HEK293 (cell line): ENCODE data around the gene RNF151.
"Not testable (repeated sequence)": the region's sequence is repeated elsewhere in the genome, so short reads cannot be mapped to it uniquely, and the experiment has no call there.

ENCODE experiments used
- CTCF ChIA-PET: fragments of 350-600 bp; formaldehyde crosslinking; extraction: SDS; loops from one replicate; lab custom pipeline; 2021; ENCODE audit warnings: antibody characterized with exemption; lab: Yijun Ruan, JAX
- POLR2A ChIA-PET: fragments of 300-600 bp; formaldehyde crosslinking; extraction: SDS; loops from one replicate; lab custom pipeline; 2020; ENCODE audit warnings: antibody characterized with exemption, inconsistent platforms; lab: Yijun Ruan, JAX
- H3K27ac ChIP-seq: fragments of 200-500 bp; sonication (Bioruptor generic); 2 replicates; pipeline ENCODE4 v1.5.1; 2014; ENCODE audit warnings: low read depth, low read length, control low read depth, inconsistent platforms; ENCODE audit errors: extremely low read depth
- H3K36me3 ChIP-seq, 2 experiments: fragments of 200-500 bp in 1 of 2; sonication (Bioruptor generic) in 1 of 2; 1 replicate in 1 of 2; 2 replicates in 1 of 2; pipeline ENCODE4 v1.5.1; 2014 to 2017; ENCODE audit warnings: inconsistent platforms in 2 of 2, low read length in 2 of 2; ENCODE audit not compliant: control insufficient read depth in 2 of 2, insufficient read depth in 1 of 2
- H3K4me1 ChIP-seq: fragments of 200-500 bp; sonication (Bioruptor generic); 2 replicates; pipeline ENCODE4 v1.5.1; 2014; ENCODE audit warnings: mild to moderate bottlenecking, low read length, inconsistent platforms; ENCODE audit not compliant: control insufficient read depth, insufficient read depth
- H3K4me3 ChIP-seq: 2 replicates; pipeline ENCODE4 v1.5.1; 2011; ENCODE audit warnings: low read depth, mild to moderate bottlenecking, control low read depth, low read length, moderate library complexity
- H3K9me3 ChIP-seq: fragments of 200-500 bp; sonication (Bioruptor generic); 2 replicates; pipeline ENCODE4 v1.5.1; 2014; ENCODE audit warnings: low read depth, low read length, inconsistent platforms; ENCODE audit not compliant: control insufficient read depth, insufficient read depth
- EGR2 ChIP-seq: fragments of 450-650 bp; formaldehyde crosslinking; IDR thresholded peaks from 2 replicates; pipeline ENCODE4 v1.5.1; 2016; ENCODE audit warnings: low read depth, missing biosample characterization, missing genetic modification characterization
- GFI1B ChIP-seq: fragments of 450-650 bp; formaldehyde crosslinking; IDR thresholded peaks from 2 replicates; pipeline ENCODE4 v1.5.1; 2016; ENCODE audit warnings: missing biosample characterization, missing genetic modification characterization
- GLIS2 ChIP-seq: fragments of 450-650 bp; formaldehyde crosslinking; IDR thresholded peaks from 2 replicates; pipeline ENCODE4 v1.5.1; 2016; ENCODE audit warnings: missing biosample characterization, missing genetic modification characterization
- HOXC10 ChIP-seq: sonication (generic); formaldehyde crosslinking; IDR thresholded peaks from 2 replicates; pipeline ENCODE4 v1.8.1; 2023; ENCODE audit warnings: mild to moderate bottlenecking, missing genetic modification reagents
- RBAK ChIP-seq: fragments of 450-650 bp; formaldehyde crosslinking; IDR thresholded peaks from 2 replicates; pipeline ENCODE4 v1.5.1; 2016; ENCODE audit warnings: missing biosample characterization, missing genetic modification characterization
- SP7 ChIP-seq: fragments of 450-650 bp; formaldehyde crosslinking; IDR thresholded peaks from 2 replicates; pipeline ENCODE4 v1.5.1; 2016; ENCODE audit warnings: missing biosample characterization, missing genetic modification characterization
- ZFP69B ChIP-seq: fragments of 450-650 bp; formaldehyde crosslinking; IDR thresholded peaks from 2 replicates; pipeline ENCODE4 v1.5.1; 2016; ENCODE audit warnings: missing biosample characterization, missing genetic modification characterization
- ZNF132 ChIP-seq: fragments of 450-650 bp; formaldehyde crosslinking; IDR thresholded peaks from 2 replicates; pipeline ENCODE4 v1.5.1; 2017; ENCODE audit warnings: missing biosample characterization, missing genetic modification characterization, borderline replicate concordance
- ZNF140 ChIP-seq: fragments of 450-650 bp; formaldehyde crosslinking; IDR thresholded peaks from 2 replicates; pipeline ENCODE4 v1.5.1; 2016; ENCODE audit warnings: missing biosample characterization, missing genetic modification characterization
- ZNF19 ChIP-seq: fragments of 450-650 bp; formaldehyde crosslinking; IDR thresholded peaks from 2 replicates; pipeline ENCODE4; 2016; ENCODE audit warnings: missing biosample characterization, missing genetic modification characterization, low read depth
- ZNF223 ChIP-seq: fragments of 450-650 bp; formaldehyde crosslinking; IDR thresholded peaks from 2 replicates; pipeline ENCODE4 v1.5.1; 2016; ENCODE audit warnings: missing biosample characterization, missing genetic modification characterization
- ZNF248 ChIP-seq: fragments of 450-650 bp; formaldehyde crosslinking; IDR thresholded peaks from 2 replicates; pipeline ENCODE4 v1.5.1; 2017; ENCODE audit warnings: missing biosample characterization, missing genetic modification characterization
- ZNF354C ChIP-seq: fragments of 450-650 bp; formaldehyde crosslinking; IDR thresholded peaks from 2 replicates; pipeline ENCODE4 v1.5.1; 2016; ENCODE audit warnings: missing biosample characterization, missing genetic modification characterization, low read depth, borderline replicate concordance
- ZNF433 ChIP-seq: fragments of 450-650 bp; formaldehyde crosslinking; IDR thresholded peaks from 2 replicates; pipeline ENCODE4 v1.5.1; 2016; ENCODE audit warnings: missing biosample characterization, missing genetic modification characterization, low read depth
- ZNF514 ChIP-seq: fragments of 450-650 bp; formaldehyde crosslinking; IDR thresholded peaks from 2 replicates; pipeline ENCODE4 v1.5.1; 2016; ENCODE audit warnings: missing biosample characterization, missing genetic modification characterization
- ZNF560 ChIP-seq: fragments of 450-650 bp; formaldehyde crosslinking; IDR thresholded peaks from 2 replicates; pipeline ENCODE4 v1.5.1; 2017; ENCODE audit warnings: missing biosample characterization, missing genetic modification characterization, borderline replicate concordance
- ZNF677 ChIP-seq: fragments of 450-650 bp; IDR thresholded peaks from 2 replicates; pipeline ENCODE4 v1.5.0; 2018; ENCODE audit warnings: missing biosample characterization, mild to moderate bottlenecking, missing genetic modification characterization, moderate library complexity
- TF ChIP-seq, protein P1 (sequence below): fragments of 450-650 bp; formaldehyde crosslinking; IDR thresholded peaks from 2 replicates; pipeline ENCODE4 v1.5.1; 2016; ENCODE audit warnings: missing biosample characterization, missing genetic modification characterization
- TF ChIP-seq, protein P2 (sequence below): fragments of 450-650 bp; formaldehyde crosslinking; IDR thresholded peaks from 2 replicates; pipeline ENCODE4 v1.5.1; 2016; ENCODE audit warnings: missing biosample characterization, missing genetic modification characterization
- TF ChIP-seq, protein P3 (sequence below): fragments of 450-650 bp; formaldehyde crosslinking; IDR thresholded peaks from 2 replicates; pipeline ENCODE4 v1.5.1; 2016; ENCODE audit warnings: missing biosample characterization, missing genetic modification characterization
- TF ChIP-seq, protein P4 (sequence below): fragments of 450-650 bp; formaldehyde crosslinking; IDR thresholded peaks from 2 replicates; pipeline ENCODE4 v1.5.1; 2016; ENCODE audit warnings: missing biosample characterization, missing genetic modification characterization

Gene RNF151

DNA sequence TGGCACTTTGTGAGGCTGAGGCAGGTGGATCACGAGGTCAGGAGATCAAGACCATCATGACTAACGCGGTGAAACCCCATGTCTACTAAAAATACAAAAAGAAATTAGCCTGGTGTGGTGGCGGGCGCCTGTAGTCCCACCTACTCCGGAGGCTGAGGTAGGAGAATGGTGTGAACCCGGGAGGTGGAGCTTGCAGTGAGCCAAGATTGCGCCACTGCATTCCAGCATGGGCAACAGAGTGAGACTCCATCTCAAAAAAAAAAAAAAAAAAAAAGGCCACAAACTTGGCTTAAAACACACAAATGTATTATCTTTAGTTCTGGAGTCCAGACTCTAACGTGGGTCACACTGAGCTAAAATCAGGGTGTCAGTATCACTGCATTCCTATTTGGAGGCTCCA, 45.1 kb downstream of the RNF151 start:
- H3K27ac ChIP-seq, H3K4me3 ChIP-seq, H3K9me3 ChIP-seq: not testable (repeated sequence)
- H3K36me3 ChIP-seq, result peaks cover 0 to 14% of the 10 kb centered on the region in 2 experiments; a peak in 1 of 3 replicates
- ChIA-PET CTCF (interaction anchor here (0.9 to 2.5 kb wide), 6 partner anchors 8 to 142 kb away, joined by 3 to 11 read pairs (median 6); no protein-coding TSS in a partner anchor), POLR2A (interaction anchor here (0.6 to 2.0 kb wide), 4 partner anchors 8 to 496 kb away, joined by 5 to 11 read pairs (median 6); partner anchors contain the start of genes RPS2 and TRAF7)
- H3K4me1 ChIP-seq, result peaks cover 27% of the 10 kb centered on the region
- TF ChIP-seq, protein P1, sequence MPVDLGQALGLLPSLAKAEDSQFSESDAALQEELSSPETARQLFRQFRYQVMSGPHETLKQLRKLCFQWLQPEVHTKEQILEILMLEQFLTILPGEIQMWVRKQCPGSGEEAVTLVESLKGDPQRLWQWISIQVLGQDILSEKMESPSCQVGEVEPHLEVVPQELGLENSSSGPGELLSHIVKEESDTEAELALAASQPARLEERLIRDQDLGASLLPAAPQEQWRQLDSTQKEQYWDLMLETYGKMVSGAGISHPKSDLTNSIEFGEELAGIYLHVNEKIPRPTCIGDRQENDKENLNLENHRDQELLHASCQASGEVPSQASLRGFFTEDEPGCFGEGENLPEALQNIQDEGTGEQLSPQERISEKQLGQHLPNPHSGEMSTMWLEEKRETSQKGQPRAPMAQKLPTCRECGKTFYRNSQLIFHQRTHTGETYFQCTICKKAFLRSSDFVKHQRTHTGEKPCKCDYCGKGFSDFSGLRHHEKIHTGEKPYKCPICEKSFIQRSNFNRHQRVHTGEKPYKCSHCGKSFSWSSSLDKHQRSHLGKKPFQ (tag by site-specific recombination), result peak; percentile 95

DNA sequence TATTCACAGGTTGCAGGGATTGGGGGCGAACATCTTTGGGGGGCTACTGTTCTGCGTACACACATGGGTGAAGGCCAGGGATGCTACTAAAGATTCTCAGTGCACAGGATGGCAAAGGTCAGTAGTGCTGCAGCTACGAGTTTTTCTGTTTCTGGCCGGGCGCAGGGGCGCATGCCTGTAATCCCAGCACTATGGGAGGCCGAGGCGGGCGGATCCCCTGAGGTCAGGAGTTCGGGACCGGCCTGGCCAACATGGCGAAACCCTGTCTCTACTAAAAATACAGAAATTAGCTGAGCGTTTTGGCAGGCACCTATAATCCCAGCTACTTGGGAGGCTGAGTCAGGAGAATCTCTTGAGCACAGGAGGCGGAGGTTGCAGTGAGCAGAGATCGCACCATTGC, 46.9 kb downstream of the RNF151 start:
- Histone ChIP-seq H3K4me3 (no peak overlapping the region), H3K27ac (no peak overlapping the region), H3K4me1 (peaks cover 9% of the 10 kb centered on the region), H3K36me3 (peaks cover 0 to under 1% of the 10 kb centered on the region in 2 experiments; a peak in 1 of 3 replicates), H3K9me3 (no peaks in the 10 kb centered on the region)
- no peak for TF ChIP-seq ZNF433
- TF ChIP-seq, protein P2, sequence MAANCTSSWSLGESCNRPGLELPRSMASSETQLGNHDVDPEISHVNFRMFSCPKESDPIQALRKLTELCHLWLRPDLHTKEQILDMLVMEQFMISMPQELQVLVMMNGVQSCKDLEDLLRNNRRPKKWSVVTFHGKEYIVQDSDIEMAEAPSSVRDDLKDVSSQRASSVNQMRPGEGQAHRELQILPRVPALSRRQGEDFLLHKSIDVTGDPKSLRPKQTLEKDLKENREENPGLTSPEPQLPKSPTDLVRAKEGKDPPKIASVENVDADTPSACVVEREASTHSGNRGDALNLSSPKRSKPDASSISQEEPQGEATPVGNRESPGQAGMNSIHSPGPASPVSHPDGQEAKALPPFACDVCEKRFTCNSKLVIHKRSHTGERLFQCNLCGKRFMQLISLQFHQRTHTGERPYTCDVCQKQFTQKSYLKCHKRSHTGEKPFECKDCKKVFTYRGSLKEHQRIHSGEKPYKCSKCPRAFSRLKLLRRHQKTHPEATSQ, result no peak
- ChIA-PET POLR2A (interaction anchor here (1.9 kb wide), 1 partner anchor 49 kb away, joined by 5 read pairs; the partner anchor contains the start of gene RPS2), CTCF (interaction anchor here (1.1 to 2.5 kb wide), 3 partner anchors 9 to 138 kb away, joined by 3 to 11 read pairs (median 11); no protein-coding TSS in a partner anchor)

DNA sequence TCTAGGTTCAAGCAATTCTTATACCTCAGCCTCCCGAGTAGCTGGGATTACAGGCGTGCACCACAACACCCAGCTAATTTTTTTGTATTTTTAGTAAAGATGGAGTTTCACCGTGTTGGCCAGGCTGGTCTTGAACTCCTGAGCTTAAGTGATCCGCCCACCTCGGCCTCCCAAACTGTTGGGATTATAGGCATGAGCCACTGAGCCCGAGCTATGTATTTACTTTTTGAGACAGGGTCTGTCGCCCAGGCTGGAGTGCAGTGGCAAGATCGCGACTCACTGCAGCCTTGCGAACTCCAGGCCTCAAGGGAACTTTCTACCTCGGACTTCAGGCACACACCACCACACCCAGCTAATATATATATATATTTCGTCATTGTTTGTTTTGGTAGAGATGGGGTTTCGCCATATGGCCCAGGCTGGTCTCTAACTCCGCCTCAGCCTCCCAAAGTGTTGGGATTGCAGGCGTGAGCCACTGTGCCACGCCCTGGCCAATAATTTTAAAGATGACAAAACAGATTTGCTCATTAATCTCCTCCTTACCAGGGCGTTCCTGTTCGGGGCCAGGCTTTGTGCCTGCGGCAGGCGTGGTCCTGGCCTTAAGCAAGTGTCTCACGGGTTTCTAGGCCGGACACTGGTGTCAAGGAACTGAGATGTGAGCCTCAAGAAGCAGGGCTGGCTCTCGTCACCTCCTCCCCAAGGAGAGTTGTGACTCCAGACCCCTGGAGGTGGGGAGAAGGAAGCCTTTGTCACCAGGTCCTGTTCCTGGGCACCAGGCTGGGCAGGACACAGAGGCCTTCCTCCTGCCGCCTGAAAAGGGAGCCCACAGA, 48.7 kb downstream of the RNF151 start:
- POLR2A ChIA-PET, result interaction anchor here (0.5 to 2.4 kb wide), 2 partner anchors 12 to 140 kb away, joined by 3 to 20 read pairs; partner anchors contain the start of genes NHERF2 and TRAF7
- CTCF ChIA-PET, result interaction anchor here (0.6 to 1.8 kb wide), 7 partner anchors 11 to 139 kb away, joined by 3 to 8 read pairs (median 3); partner anchors contain the start of genes NTHL1 and TSC2
- TF ChIP-seq ZNF354C (tag by site-specific recombination) (no peak), ZFP69B (tag by site-specific recombination) (no peak), GLIS2 (tag by site-specific recombination) (no peak), GFI1B (tag by site-specific recombination) (peak; percentile 50; the same call in 1 of the 2 replicates), ZNF248 (tag by site-specific recombination) (no peak), ZNF140 (no peak), EGR2 (no peak), HOXC10 (no peak), RBAK (tag by site-specific recombination) (no peak), ZNF514 (tag by site-specific recombination) (no peak), ZNF677 (tag by site-specific recombination) (no peak), ZNF560 (no peak), SP7 (tag by site-specific recombination) (peak; percentile 59), ZNF223 (tag by site-specific recombination) (no peak), ZNF132 (tag by site-specific recombination) (no peak), ZNF19 (tag by site-specific recombination) (no peak)
- TF ChIP-seq, protein P3, sequence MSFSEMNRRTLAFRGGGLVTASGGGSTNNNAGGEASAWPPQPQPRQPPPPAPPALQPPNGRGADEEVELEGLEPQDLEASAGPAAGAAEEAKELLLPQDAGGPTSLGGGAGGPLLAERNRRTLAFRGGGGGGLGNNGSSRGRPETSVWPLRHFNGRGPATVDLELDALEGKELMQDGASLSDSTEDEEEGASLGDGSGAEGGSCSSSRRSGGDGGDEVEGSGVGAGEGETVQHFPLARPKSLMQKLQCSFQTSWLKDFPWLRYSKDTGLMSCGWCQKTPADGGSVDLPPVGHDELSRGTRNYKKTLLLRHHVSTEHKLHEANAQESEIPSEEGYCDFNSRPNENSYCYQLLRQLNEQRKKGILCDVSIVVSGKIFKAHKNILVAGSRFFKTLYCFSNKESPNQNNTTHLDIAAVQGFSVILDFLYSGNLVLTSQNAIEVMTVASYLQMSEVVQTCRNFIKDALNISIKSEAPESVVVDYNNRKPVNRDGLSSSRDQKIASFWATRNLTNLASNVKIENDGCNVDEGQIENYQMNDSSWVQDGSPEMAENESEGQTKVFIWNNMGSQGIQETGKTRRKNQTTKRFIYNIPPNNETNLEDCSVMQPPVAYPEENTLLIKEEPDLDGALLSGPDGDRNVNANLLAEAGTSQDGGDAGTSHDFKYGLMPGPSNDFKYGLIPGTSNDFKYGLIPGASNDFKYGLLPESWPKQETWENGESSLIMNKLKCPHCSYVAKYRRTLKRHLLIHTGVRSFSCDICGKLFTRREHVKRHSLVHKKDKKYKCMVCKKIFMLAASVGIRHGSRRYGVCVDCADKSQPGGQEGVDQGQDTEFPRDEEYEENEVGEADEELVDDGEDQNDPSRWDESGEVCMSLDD (tag by site-specific recombination), result no peak
- TF ChIP-seq, protein P4, sequence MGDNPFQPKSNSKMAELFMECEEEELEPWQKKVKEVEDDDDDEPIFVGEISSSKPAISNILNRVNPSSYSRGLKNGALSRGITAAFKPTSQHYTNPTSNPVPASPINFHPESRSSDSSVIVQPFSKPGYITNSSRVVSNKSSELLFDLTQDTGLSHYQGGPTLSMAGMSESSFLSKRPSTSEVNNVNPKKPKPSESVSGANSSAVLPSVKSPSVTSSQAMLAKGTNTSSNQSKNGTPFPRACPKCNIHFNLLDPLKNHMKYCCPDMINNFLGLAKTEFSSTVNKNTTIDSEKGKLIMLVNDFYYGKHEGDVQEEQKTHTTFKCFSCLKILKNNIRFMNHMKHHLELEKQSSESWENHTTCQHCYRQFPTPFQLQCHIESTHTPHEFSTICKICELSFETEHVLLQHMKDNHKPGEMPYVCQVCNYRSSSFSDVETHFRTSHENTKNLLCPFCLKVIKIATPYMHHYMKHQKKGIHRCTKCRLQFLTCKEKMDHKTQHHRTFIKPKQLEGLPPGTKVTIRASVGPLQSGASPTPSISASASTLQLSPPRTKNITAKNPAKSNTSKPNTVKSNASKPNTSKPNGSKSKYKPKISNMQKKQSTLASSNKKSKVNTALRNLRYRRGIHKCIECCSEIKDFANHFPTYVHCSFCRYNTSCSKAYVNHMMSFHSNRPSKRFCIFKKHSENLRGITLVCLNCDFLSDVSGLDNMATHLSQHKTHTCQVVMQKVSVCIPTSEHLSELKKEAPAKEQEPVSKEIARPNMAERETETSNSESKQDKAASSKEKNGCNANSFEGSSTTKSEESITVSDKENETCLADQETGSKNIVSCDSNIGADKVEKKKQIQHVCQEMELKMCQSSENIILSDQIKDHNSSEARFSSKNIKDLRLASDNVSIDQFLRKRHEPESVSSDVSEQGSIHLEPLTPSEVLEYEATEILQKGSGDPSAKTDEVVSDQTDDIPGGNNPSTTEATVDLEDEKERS (tag by site-specific recombination), result no peak

More for the DNA sequence above, 48.7 kb downstream of the RNF151 start:
- Histone ChIP-seq H3K9me3 (no peaks in the 10 kb centered on the region), H3K4me1 (peaks cover 8% of the 10 kb centered on the region), H3K27ac (peak overlapping the region; percentile 79), H3K4me3 (no peak overlapping the region), H3K36me3 (no peaks in the 10 kb centered on the region)
